Measurements from ENCODE around the gene NR1I2. TPM values are rescaled to one million over a fixed set of nuclear protein-coding genes. Genes with fewer than 3 reads are reported as not detected.

Gene NR1I2
- polyA plus RNA-seq, 2 of the 4 experiments (the other 2 are of a cell fraction) = not detected

GRCh38 chr3:119763466-119763865 is 18.4 kb upstream of the NR1I2 start:
- POLR2A ChIA-PET = no interaction called here
- TF ChIP-seq USF2 (IDR thresholded peaks at IDR 0.05) = no peak
- TF ChIP-seq NR3C1 (IDR thresholded peaks at IDR 0.05) = no peak
- TF ChIP-seq FOXS1 (CRISPR knock-in tag; IDR thresholded peaks at IDR 0.05) = no peak
- no peak for TF ChIP-seq RNF2 (IDR thresholded peaks at IDR 0.05; ENCODE audit: borderline replicate concordance, low read depth)
- TF ChIP-seq TP53 (CRISPR knock-in tag; IDR thresholded peaks at IDR 0.05) = no peak
- TF ChIP-seq HOXB5 (CRISPR knock-in tag; IDR thresholded peaks at IDR 0.05) = no peak
- FAIRE-seq (no peak), ATAC-seq (no peak), DNase-seq (ENCODE audit: low read depth in 1 of 2, low spot score in 1 of 2) (no peak)
- CTCF ChIA-PET = no interaction called here
- Histone ChIP-seq H3K27ac (no peak overlapping the region), H3K9me3 (peaks cover 15% of the 10 kb centered on the region; the same call in 2 of the 3 replicates), H3K4me1 (no peaks in the 10 kb centered on the region), H3K4me2 (no peak overlapping the region), H3K4me3 (no peak overlapping the region)

GRCh38 chr3:119765239-119765638 is 16.7 kb upstream of the NR1I2 start:
- TF ChIP-seq TP53 (CRISPR knock-in tag; IDR thresholded peaks at IDR 0.05) = no peak
- no peak for TF ChIP-seq BCL3 (IDR thresholded peaks at IDR 0.05)
- TF ChIP-seq USF2 (IDR thresholded peaks at IDR 0.05) = no peak
- TF ChIP-seq RFX5 (IDR thresholded peaks at IDR 0.05) = no peak
- no peak for TF ChIP-seq FOSL2 (IDR thresholded peaks at IDR 0.05)
- TF ChIP-seq FOSL2 (CRISPR knock-in tag; IDR thresholded peaks at IDR 0.05) = no peak
- TF ChIP-seq CEBPB (IDR thresholded peaks at IDR 0.05) = no peak
- TF ChIP-seq TFCP2L1 (CRISPR knock-in tag; IDR thresholded peaks at IDR 0.05) = no peak
- TF ChIP-seq JUN (IDR thresholded peaks at IDR 0.05) = no peak
- no peak for TF ChIP-seq RARB (CRISPR knock-in tag; IDR thresholded peaks at IDR 0.05)
- TF ChIP-seq HDAC2 (IDR thresholded peaks at IDR 0.05) = no peak
- TF ChIP-seq HMGXB4 (CRISPR knock-in tag; IDR thresholded peaks at IDR 0.05; ENCODE audit: borderline replicate concordance) = no peak
- TF ChIP-seq BHLHE40 (IDR thresholded peaks at IDR 0.05; ENCODE audit: low read depth, low read length) = no peak
- ChIA-PET POLR2A (no interaction called here), CTCF (interaction anchor here (1.2 kb wide), 1 partner anchor 32 kb away, joined by 3 read pairs; no protein-coding TSS in a partner anchor)
- no peak overlapping the region for H3K4me2 ChIP-seq
- H3K4me3 ChIP-seq = no peak overlapping the region
- DNase-seq (ENCODE audit: low read depth in 1 of 2, low spot score in 1 of 2) (no peak), FAIRE-seq (no peak), ATAC-seq (no peak)
- peaks cover 12% of the 10 kb centered on the region; the same call in 2 of the 3 replicates for H3K9me3 ChIP-seq
- no peaks in the 10 kb centered on the region for H3K4me1 ChIP-seq
- WGBS (ENCODE audit: missing lambda C conversion rate) = 70% methylated on average over 1 of the region's 1 CpG
- no peak overlapping the region for H3K27ac ChIP-seq

- WGBS (ENCODE audit: missing lambda C conversion rate) = 100% methylated on average over 2 of the region's 6 CpGs
- Histone ChIP-seq H3K4me1 (no peaks in the 10 kb centered on the region), H3K9me3 (no peaks in the 10 kb centered on the region), H3K27ac (no peak overlapping the region), H3K4me3 (no peak overlapping the region), H3K4me2 (no peak overlapping the region)
- no peak for DNase-seq (ENCODE audit: low read depth in 1 of 2, low spot score in 1 of 2)
- no peak for FAIRE-seq
- ChIA-PET POLR2A (no interaction called here), CTCF (no interaction called here)
- peak in 1 of 2 experiments; percentile 35; a peak in 3 of 6 replicates for ATAC-seq
- no peak for TF ChIP-seq EP300 (IDR thresholded peaks at IDR 0.05)
- TF ChIP-seq PBX3 (IDR thresholded peaks at IDR 0.05) = no peak
- no peak for TF ChIP-seq RARB (CRISPR knock-in tag; IDR thresholded peaks at IDR 0.05)
- TF ChIP-seq HOXB5 (CRISPR knock-in tag; IDR thresholded peaks at IDR 0.05) = no peak
- no peak for TF ChIP-seq FOSL2 (IDR thresholded peaks at IDR 0.05)
- TF ChIP-seq FOSL2 (CRISPR knock-in tag; IDR thresholded peaks at IDR 0.05) = no peak
These were observed 13.8 kb upstream of the NR1I2 start for GRCh38 chr3:119767936-119768601.

Measured in A549 (cell line).